Forelimb muscle (tissue), 1 donor: ENCODE measurements around the gene ZNF99. TPM values are rescaled to one million over a fixed set of nuclear protein-coding genes. Genes with fewer than 3 reads are reported as not detected.
"Not testable (repeated sequence)": the region's sequence is repeated elsewhere in the genome, so short reads cannot be mapped to it uniquely, and the experiment has no call there.

Experiments used
- DNase-seq: peaks from one replicate; pipeline ENCODE4 v3.0.0-alpha.2; 2013; ENCODE audit warnings: low read depth
- polyA plus RNA-seq: library from polyadenylated mRNA; unstranded; fragments of 120-200 nt; gene quantifications from one replicate; pipeline ENCODE4 v1.2.1, GENCODE V29; 2013; ENCODE audit not compliant: insufficient read length

The ZNF99 gene
- 0.24 TPM for polyA plus RNA-seq

DNA sequence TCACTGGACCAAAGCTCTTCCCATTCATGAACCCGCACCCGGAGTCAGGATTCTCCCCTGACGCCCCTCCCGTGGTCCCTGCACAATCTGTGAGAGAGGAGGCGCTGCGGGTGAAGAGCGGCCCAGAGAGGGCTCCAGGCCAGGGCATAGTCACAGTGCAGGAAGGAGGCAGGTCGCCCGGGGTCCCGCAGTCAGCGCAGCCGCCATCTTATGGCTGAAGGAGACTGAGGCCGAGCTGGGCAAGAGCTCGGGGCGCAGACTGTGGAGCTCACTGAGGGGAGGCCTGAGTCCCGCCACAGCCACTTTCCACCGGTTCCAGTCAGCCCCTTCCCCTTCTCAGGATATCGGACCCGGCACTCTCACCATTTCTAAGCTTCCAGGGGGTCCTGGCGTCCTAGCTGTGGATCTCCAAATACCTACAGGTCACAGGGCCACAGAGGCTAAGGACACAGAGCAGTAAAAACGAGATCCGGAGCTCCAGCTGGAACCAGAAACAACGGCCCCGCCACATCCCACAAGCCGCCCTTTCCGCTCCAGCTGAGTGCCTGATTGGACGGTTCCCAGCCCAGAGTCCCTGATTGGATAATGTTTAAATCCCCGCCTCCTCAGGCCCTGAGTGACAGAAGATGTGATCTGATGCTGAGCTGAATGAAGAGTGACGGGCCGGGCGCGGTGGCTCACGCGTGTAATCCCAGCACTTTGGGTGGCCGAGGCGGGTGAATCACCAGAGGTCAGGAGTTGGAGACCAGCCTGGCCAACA is at the start of gene ZNF99:
ZNF99 (minus strand) TSS at position 501 of the 760 bp plus-strand sequence; CDS start at position 366, 135 bp downstream.
- DNase-seq: peak; percentile 49

DNA sequence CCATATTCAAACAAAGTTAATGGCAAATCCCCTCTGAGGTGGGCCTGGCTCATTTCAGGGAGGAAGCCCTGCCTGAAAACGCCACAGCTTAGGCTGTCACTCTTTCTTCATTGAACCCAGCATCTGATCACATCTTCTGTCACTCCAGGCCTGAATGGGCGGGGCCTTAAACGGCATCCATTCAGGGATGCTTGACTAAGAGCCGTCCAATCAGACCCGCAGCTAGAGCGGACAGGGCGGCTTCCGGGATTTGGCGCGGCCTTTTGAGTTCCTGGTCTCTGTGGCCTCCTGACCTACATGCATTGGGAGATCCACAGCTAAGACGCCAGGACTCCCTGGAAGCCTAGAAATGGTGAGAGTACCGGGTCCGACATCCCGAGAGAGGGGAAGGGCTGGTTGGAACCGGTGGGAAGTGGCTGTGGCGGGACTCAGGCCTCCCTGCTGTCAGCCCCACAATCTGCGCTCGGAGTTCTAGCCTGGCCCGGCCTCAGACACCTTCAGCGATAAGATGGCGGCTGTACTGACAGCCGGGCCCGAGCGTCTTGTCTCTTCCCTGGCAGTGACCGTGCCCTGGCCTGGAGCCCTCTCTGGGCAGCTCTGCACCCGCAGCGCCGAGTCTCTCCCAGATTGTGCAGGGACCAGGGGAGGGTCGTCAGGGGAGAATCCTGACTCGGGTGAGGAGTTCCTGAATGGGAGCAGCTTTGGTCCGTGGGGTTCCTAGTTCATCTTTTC is 48.2 kb upstream of the ZNF99 start, which contains the start of gene ZNF723:
ZNF723 (plus strand) TSS at position 261 of the 732 bp plus-strand sequence; CDS start at position 350, 89 bp downstream.
- no peak for DNase-seq

DNA sequence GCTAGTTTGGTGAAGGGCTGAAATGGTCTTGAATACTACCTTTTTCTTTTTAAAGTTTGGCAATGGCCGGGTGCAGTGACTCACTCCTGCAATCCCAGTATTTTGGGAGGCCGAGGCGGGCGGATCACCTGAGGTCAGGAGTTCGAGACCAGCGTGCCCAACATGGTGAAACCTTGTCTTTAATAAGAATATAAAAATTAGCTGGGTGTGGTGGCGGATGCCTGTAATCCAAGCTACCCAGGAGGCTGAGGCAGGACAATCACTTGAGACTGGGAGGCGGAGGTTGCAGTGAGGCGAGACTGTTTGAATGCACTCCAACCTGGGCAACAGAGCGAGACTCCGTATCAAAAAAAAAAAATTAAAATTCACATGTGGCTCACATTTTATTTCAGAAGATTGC is 47.3 kb upstream of the ZNF99 start:
- no peak for DNase-seq

DNA sequence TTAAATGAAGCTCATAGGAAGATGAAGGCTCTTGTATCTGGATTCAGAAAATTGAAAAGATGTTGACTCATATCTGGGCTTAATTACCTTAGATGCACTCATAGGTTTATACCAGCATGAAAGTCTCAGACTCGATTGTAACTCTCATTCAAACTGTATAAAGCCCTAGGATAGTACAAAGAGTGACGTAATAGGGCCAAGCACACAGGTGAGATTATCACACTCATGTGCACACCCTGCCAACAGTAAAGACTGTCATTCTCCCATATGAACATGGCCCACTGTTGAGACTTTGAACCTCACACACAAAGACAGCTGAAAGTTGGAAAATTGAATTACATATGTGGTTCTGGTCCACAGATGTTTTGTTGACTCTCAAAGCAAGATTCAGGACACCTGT is 30.2 kb upstream of the ZNF99 start:
- no peak for DNase-seq

DNA sequence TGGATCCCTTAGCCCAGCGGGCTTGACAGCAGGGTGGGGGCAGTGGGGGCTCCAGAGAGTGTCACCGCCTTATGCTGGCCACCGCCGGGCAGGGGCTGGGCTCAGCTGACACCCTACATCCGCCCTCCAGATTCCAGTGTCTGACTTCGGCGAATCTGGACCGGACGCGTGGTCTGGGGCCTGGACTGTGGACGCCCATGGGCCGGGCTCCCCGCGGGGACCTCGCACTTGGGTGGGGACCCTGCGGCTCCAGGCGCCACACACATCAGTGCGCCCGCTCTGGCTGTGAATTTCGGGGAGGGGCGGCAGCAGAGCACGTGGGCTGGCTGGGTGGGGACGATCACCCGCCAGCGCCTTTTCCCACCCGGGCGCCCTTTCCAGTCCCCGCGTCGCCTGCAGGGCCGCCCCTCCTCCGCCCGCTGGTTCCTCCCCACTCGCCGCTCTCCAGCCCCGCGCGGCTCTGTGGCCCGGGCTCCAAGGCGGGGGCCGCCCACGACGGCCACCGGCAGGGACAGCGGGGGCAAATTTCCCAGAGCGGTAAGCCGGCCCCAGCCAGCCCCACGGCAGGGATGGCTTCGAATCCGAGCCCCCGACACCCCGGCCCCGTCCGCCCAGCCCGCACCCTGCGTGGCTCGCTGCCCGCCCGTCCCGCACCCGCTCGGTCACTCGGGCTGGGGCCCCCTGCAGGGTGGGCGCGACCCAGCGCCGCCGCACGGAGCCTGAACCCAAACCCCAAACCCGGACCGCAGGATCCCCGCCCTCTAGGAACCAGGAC is 23.3 kb upstream of the ZNF99 start:
- no peak for DNase-seq

DNA sequence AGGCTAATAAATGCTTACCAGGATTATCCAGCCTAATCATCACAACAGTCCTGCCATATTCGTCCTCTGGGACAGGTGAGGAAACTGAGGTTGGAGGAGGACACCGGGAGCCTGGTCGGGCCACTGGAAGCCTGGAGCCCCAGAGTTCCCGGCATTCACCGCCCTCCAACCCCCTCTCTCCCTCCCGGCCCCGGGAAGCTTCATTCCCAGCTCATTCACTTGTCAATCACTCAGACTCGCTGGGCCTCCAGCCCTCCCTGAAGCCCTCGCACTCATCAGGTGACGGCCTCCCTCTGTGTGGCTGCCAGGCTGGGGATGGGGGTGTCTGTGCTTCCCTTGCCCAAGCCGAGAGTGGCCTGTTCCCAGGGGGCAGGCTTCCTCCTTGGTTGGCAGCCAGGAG is 22.5 kb upstream of the ZNF99 start:
- no peak for DNase-seq

DNA sequence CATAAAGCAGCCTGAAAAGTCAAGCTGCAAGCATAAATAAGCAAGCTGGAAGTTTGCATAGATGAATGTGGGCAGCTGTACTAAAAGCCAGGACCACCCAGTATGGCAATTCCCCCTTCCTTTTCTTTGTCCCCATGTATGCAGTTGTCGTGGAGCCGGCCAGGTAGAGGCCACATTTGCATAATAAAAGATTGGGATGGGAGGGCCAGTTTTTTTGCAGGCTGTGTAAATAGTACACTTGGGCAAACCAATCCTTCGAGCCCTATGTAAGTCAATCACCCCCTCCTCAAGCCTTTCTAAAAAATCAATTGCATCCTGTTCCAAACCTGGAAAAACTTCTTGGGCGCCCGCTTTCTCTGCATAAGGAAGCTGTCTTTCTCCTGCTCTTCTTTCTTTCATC is 13.1 kb upstream of the ZNF99 start:
- no peak for DNase-seq

DNA sequence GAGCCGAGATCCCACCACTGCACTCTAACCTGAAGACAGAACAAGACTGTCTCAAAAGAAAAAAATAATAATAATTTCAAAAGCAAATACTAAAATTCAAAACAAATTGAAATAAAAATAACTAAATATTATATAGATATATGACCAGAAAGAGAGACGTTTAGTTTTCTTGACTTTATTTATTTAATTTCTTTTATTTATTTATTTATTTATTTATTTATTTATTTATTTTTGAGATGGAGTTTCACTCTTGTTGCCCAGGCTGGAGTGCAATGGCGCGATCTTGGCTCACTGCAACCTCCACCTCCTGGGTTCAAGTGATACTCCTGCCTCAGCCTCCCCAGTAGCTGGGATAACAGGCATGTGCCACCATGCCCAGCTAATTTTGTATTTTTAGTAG is 8.9 kb upstream of the ZNF99 start:
- DNase-seq: not testable (repeated sequence)

DNA sequence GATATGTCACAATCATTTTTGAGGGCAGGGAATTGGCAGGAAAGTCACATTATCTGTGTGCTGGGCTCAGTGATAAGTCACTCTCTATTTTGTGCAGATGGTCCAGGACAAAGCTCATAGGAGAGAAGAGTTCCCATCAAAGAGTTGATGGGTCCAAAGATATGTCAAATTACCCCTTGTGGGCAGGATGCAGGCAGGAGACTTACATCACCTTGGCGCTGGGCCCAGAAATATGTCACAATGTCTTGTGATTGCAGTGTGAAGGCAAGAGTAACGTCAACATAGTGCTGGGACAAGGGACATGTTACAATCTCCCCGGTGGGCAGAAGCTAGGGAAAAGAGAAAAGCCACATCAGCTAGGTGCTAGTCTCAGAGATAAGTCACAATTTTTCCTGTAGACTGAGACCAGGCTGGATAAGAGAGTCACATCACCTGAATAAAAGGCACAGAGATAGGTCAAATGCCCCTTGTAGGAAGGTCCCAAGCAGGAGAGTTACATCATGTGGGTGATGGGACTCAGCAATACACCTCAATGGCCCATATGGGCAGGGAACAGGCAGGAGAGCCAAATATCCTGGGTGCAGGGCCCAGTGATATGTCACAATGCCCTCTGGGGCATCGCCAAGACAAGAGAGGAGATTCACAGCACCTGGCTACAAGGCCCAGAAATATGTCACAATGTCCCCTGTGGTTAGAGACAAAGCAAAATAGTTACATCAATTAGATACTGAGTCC is 47.9 kb downstream of the ZNF99 start:
- no peak for DNase-seq

DNA sequence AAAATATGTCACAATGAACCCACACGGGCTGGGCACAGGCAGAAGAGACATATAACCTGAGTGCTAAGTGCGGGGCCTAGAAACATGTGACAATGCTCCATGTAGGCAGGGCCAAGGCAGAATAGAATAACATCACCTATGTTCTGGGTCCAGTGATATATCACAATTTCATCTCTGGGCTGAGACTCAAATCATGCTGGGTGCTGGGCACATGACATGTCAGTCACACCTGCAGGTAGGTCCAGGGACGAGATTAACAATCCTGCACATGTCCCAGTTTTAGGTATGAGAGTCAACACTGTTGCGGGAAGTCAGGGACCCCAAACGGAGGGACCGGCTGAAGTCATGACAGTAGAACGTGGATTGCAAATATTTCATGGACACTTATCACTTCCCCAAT is 50.3 kb downstream of the ZNF99 start:
- DNase-seq: no peak

DNA sequence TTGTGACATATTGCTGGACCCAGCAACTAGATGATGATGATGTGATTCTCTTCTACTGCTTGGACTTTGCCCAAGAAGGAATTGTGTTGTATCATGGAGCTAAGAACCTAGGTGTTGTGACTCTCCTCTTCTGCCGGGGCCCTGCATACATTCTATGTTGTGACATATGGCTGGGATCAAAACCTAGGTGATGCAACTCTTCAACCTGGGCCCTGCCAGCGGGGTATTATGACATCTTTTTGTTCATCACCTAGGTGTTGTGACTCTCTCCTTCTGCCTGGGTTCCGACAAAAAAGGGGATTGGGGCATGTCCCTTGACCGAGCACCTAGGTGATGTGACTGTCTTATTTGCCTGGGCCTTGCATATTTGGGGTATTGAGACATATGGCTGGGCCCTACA is 55.7 kb downstream of the ZNF99 start:
- DNase-seq: not testable (repeated sequence)

DNA sequence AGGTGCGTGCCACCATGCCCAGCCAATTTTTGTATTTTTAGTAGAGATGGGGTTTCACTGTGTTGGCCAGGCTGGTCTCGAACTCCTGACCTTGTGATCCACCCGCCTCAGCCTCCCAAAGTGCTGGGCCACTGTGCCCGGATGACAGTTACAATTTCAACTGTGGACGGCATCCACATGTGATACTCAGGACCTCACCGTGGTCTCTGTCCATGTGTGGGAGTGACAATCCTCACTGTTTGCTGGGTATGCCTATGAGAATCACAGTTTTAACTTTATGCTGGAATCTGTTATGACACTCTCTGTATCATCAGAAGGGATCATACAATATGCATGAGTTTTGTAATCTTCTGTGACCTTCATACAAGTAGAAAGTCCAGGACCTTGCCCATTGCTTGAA is 62.4 kb downstream of the ZNF99 start:
- not testable (repeated sequence) for DNase-seq

DNA sequence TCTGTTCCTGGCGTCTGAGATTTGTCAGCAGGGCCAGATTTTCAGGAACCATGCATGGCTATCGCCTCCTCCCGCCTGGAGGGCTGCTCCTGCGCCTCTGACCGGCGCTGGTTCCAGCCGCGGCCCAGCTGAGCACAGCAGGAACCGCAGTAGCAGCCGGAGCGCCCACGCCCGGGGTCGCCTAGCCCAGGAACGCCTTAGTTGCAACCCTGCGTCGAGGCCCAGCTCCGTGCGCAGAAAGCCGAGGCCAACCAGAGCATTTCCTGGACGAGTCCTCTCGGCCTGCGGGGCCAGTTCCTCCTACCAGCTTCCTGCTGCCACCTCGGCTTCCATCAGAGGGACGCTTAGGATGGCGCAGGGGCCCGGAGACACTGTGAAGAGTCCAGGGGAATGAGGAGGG is 75.0 kb downstream of the ZNF99 start:
- no peak for DNase-seq

DNA sequence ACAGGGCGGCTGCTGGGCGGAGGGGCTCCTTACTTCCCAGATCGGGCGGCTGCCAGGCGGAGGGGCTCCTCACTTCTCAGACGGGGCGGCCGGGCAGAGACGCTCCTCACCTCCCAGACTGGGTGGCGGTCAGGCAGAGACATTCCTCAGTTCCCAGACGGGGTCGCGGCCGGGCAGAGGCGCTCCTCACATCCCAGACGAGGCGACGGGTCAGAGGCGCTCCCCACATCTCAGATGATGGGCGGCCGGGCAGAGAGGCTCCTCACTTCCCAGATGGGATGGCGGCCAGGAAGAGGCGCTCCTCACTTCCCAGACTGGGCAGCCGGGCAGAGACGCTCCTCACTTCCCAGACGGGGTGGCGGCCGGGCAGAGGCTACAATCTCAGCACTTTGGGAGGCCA is 80.9 kb downstream of the ZNF99 start:
- DNase-seq: not testable (repeated sequence)

DNA sequence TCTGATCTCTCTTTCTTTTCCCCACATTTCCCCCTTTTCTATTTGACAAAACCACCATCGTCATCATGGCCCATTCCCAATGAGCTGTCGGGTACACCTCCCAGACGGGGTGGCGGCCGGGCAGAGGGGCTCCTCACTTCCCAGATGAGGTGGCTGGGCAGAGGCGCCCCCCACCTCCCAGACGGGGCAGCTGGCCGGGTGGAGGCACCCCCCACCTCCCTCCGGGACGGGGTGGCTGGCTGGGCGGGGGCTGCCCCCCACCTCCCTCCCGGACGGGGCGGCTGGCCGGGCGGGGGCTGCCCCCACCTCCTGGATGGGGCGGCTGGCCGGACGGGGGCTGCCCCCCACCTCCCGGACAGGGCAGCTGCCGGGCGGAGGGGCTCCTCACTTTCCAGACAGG is 81.3 kb downstream of the ZNF99 start:
- not testable (repeated sequence) for DNase-seq

Other genes with a start within 250 kb of the ZNF99 start
- gene ZNF492, start 149.8 kb downstream of the ZNF99 start, polyA plus RNA-seq: 0.56 TPM
- not detected for gene ZNF723, start 48.1 kb upstream of the ZNF99 start, polyA plus RNA-seq
- not detected for gene ZNF728, start 219.0 kb upstream of the ZNF99 start, polyA plus RNA-seq